GM12878 (cell line): ENCODE measurements around the gene LTK. TPM values are rescaled to one million over a fixed set of nuclear protein-coding genes. Genes with fewer than 3 reads are reported as not detected.

Experiments
- ATAC-seq: fragments of 200-7000 bp; cut with Tn5 transposase; 3 replicates; pipeline ENCODE4 v1.9.1; 2020; ENCODE audit warnings: mild to moderate bottlenecking, moderate library complexity
- BruUV-seq: library from RNA; stranded (reverse); fragments of 400-500 nt; replicated peaks from 2 replicates; lab custom pipeline; 2021; lab: Mats Ljungman, UMichigan
- CTCF ChIA-PET: fragments of 300-600 bp; sonication (Branson Sonifier 250); formaldehyde crosslinking; extraction: SDS; loops from one replicate; lab custom pipeline; 2021; ENCODE audit warnings: inconsistent platforms; lab: Yijun Ruan, JAX
- POLR2A ChIA-PET: fragments of 350-600 bp; formaldehyde crosslinking; extraction: SDS; loops from one replicate; lab custom pipeline; 2021; ENCODE audit warnings: inconsistent platforms; lab: Charles Lee
- RAD21 ChIA-PET: fragments of 300-600 bp; sonication (Branson Sonifier 250); formaldehyde crosslinking; loops from one replicate; lab custom pipeline; 2023; ENCODE audit warnings: antibody characterized with exemption; ENCODE audit not compliant: unreplicated experiment; lab: Charles Lee
- SMC1A ChIA-PET: fragments of 300-600 bp; sonication (Branson Sonifier 250); formaldehyde crosslinking; loops from one replicate; lab custom pipeline; 2023; ENCODE audit not compliant: unreplicated experiment, uncharacterized antibody; lab: Charles Lee
- DNase-seq: peaks from one replicate; pipeline ENCODE4 v3.0.0-alpha.2; 2011; ENCODE audit warnings: low read depth, low spot score
- FAIRE-seq: peaks from 3 replicates; lab custom pipeline; 2011; peaks lifted over from hg19 to GRCh38; lab: Jason Lieb, UNC
- H2AFZ ChIP-seq: 2 replicates; pipeline ENCODE4 v1.6.0; 2011; ENCODE audit warnings: low read depth, low read length, control low read depth; ENCODE audit not compliant: control insufficient read depth
- H3K27ac ChIP-seq: 2 replicates; pipeline ENCODE4 v1.5.1; 2011; ENCODE audit warnings: control low read depth; ENCODE audit not compliant: control insufficient read depth, insufficient read depth
- H3K27me3 ChIP-seq, 2 experiments: replicated peaks in 1 of 2; 2 replicates each; pipeline versions ENCODE4 v1.6.0 to v1.6.1; 2011; ENCODE audit warnings: low read length in 1 of 2; ENCODE audit not compliant: control insufficient read depth in 2 of 2, insufficient read depth in 2 of 2
- H3K36me3 ChIP-seq, 2 experiments: 2 replicates each; pipeline ENCODE4 v1.5.1; 2011; ENCODE audit warnings: low read length in 1 of 2; ENCODE audit not compliant: control insufficient read depth in 2 of 2, insufficient read depth in 2 of 2
- H3K4me1 ChIP-seq: 2 replicates; pipeline ENCODE4 v1.6.1; 2011; ENCODE audit warnings: mild to moderate bottlenecking, low read length, moderate library complexity, mixed read lengths; ENCODE audit not compliant: control insufficient read depth, insufficient read depth
- H3K4me2 ChIP-seq: 2 replicates; pipeline ENCODE4 v1.6.0; 2011; ENCODE audit warnings: control low read depth; ENCODE audit not compliant: control insufficient read depth, insufficient read depth
- H3K4me3 ChIP-seq: fragments of 200-600 bp; sonication (generic); 2 replicates; pipeline ENCODE4 v1.5.1; 2016
- H3K79me2 ChIP-seq: 2 replicates; pipeline ENCODE4 v1.6.0; 2011; ENCODE audit warnings: low read length; ENCODE audit not compliant: control insufficient read depth, insufficient read depth
- H3K9ac ChIP-seq: 2 replicates; pipeline ENCODE4 v1.8.0; 2011; ENCODE audit warnings: low read length, control low read depth, mixed read lengths; ENCODE audit not compliant: control insufficient read depth, insufficient read depth
- H3K9me3 ChIP-seq: replicated peaks from 3 replicates; pipeline ENCODE4 v1.5.1; 2011; ENCODE audit warnings: mild to moderate bottlenecking, low read length; ENCODE audit not compliant: control insufficient read depth, insufficient read depth
- H4K20me1 ChIP-seq: 2 replicates; pipeline ENCODE4 v1.6.0; 2011; ENCODE audit not compliant: control insufficient read depth, insufficient read depth
- EGR1 ChIP-seq, 2 experiments: IDR thresholded peaks; 1 replicate in 1 of 2; 2 replicates in 1 of 2; pipeline ENCODE4 v1.6.1; 2011 to 2012; ENCODE audit warnings: low read depth in 2 of 2, low read length in 2 of 2, borderline replicate concordance in 1 of 2, mild to moderate bottlenecking in 1 of 2, moderate library complexity in 1 of 2
- FOS ChIP-seq: IDR thresholded peaks from 3 replicates; pipeline ENCODE4 v1.6.1; 2011; ENCODE audit warnings: borderline replicate concordance; ENCODE audit not compliant: insufficient read length; ENCODE audit errors: extremely low read depth
- HCFC1 ChIP-seq: fragments of 150-350 bp; IDR thresholded peaks from 2 replicates; pipeline ENCODE4 v1.6.1; 2014; ENCODE audit warnings: low read length
- JUNB ChIP-seq: IDR thresholded peaks from 2 replicates; pipeline ENCODE4 v1.6.1; 2016; ENCODE audit warnings: antibody characterized with exemption, mild to moderate bottlenecking
- KDM1A ChIP-seq: fragments of 200-600 bp; sonication (generic); IDR thresholded peaks from 2 replicates; pipeline ENCODE4 v1.6.1; 2016; ENCODE audit warnings: borderline replicate concordance
- MYB ChIP-seq: fragments of 150-350 bp; IDR thresholded peaks from 2 replicates; pipeline ENCODE4 v1.6.1; 2014; ENCODE audit warnings: mild to moderate bottlenecking, low read depth, low read length, borderline replicate concordance
- NR2C2 ChIP-seq: IDR thresholded peaks from 2 replicates; pipeline ENCODE4 v1.6.1; 2011; ENCODE audit warnings: borderline replicate concordance, low read depth; ENCODE audit not compliant: control insufficient read depth, insufficient read length
- PBX3 ChIP-seq: IDR thresholded peaks from 2 replicates; pipeline ENCODE4 v1.6.1; 2011; ENCODE audit warnings: mild to moderate bottlenecking, low read depth, low read length, moderate library complexity; ENCODE audit not compliant: insufficient replicate concordance
- REST ChIP-seq: IDR thresholded peaks from 2 replicates; pipeline ENCODE4 v1.6.1; 2012; ENCODE audit warnings: mild to moderate bottlenecking, low read depth, low read length
- ZNF274 ChIP-seq: IDR thresholded peaks from one replicate; pipeline ENCODE4 v1.8.0; 2011; ENCODE audit not compliant: insufficient read length, insufficient read depth
- WGBS: methylation state at CpG from one replicate; pipeline ENCODE4 v1.1.6; 2016; ENCODE audit warnings: low lambda C conversion rate; ENCODE audit not compliant: insufficient replicate concordance, insufficient coverage; ENCODE audit errors: missing lambda C conversion rate; 5-methylcytosine and 5-hydroxymethylcytosine counted together
- in situ Hi-C: fragments of 300-500 bp; cut with MboI; formaldehyde crosslinking; loops from 9 replicates; pipeline ENCODE4 v1.14.3; 2018; ENCODE audit warnings: mixed read lengths
- intact Hi-C: fragments of 100-400 bp; cut with micrococcal nuclease; formaldehyde crosslinking; loops from one replicate; pipeline ENCODE4 v1.14.2; 2022; ENCODE audit not compliant: unreplicated experiment
- polyA plus RNA-seq, 11 experiments: library from polyadenylated mRNA; depleted of rRNA in 4 of 11; unstranded in 6 of 11; stranded (reverse) in 5 of 11; fragments of >200 nt; fragmentation: Nextera tagmentation in 4 of 11; fragmentation: Illumina TruSeq in 1 of 11; extraction: Ambion mirVana in 4 of 11; extraction: Trizol in 1 of 11; gene quantifications; 1 replicate in 1 of 11; 2 replicates in 10 of 11; pipeline versions ENCODE4 v1.2.1 to v1.2.3, GENCODE V29; 2011 to 2016; ENCODE audit warnings: inconsistent platforms in 2 of 11, missing spikeins in 2 of 11, low read depth in 1 of 11
- total RNA-seq, 4 experiments: library from RNA; depleted of rRNA in 3 of 4; stranded (reverse); fragments of >200 nt in 3 of 4; fragmentation: Illumina TruSeq in 1 of 4; extraction: Trizol in 1 of 4; gene quantifications; 2 replicates each; pipeline versions ENCODE4 v1.2.1 to v1.2.3, GENCODE V29; 2013 to 2021
- TF ChIP-seq, protein P1 (sequence below): fragments of 150-350 bp; IDR thresholded peaks from 2 replicates; pipeline ENCODE4 v1.6.1; 2014; ENCODE audit warnings: mild to moderate bottlenecking, low read depth, low read length
- TF ChIP-seq, protein P2 (sequence below): IDR thresholded peaks from 2 replicates; pipeline ENCODE4 v1.6.1; 2012; ENCODE audit warnings: low read length, inconsistent platforms

The LTK gene
- total and polyA plus RNA-seq, 10 of the 15 experiments (the other 5 are each of a cell fraction or from before 2014, with no cell fraction given) = 0.07 to 0.80 (median 0.20) TPM; not detected in 1

GRCh38 chr15:41553731-41554130, 40.1 kb upstream of the LTK start:
- WGBS = 91% methylated on average over 1 of the region's 1 CpG
- Histone ChIP-seq H3K27ac (no peak overlapping the region), H3K9me3 (no peaks in the 10 kb centered on the region), H3K4me2 (no peak overlapping the region), H3K9ac (no peak overlapping the region), H3K27me3 (no peaks in the 10 kb centered on the region), H3K4me3 (no peak overlapping the region), H3K4me1 (peaks cover 8% of the 10 kb centered on the region), H2AFZ (no peak overlapping the region), H3K36me3 (no peaks in the 10 kb centered on the region), H3K79me2 (no peaks in the 10 kb centered on the region), H4K20me1 (no peaks in the 10 kb centered on the region)
- ChIA-PET RAD21 (no interaction called here), SMC1A (no interaction called here), POLR2A (no interaction called here), CTCF (no interaction called here)
- TF ChIP-seq HCFC1 (no peak), NR2C2 (no peak), PBX3 (no peak), EGR1 (IDR thresholded peaks at IDR 0.05; ENCODE audit: borderline replicate concordance in 1 of 2, low read depth in 2 of 2, low read length in 2 of 2) (no peak), ZNF274 (no peak), JUNB (no peak), FOS (no peak), KDM1A (no peak), REST (no peak), MYB (no peak)
- TF ChIP-seq, protein P1, sequence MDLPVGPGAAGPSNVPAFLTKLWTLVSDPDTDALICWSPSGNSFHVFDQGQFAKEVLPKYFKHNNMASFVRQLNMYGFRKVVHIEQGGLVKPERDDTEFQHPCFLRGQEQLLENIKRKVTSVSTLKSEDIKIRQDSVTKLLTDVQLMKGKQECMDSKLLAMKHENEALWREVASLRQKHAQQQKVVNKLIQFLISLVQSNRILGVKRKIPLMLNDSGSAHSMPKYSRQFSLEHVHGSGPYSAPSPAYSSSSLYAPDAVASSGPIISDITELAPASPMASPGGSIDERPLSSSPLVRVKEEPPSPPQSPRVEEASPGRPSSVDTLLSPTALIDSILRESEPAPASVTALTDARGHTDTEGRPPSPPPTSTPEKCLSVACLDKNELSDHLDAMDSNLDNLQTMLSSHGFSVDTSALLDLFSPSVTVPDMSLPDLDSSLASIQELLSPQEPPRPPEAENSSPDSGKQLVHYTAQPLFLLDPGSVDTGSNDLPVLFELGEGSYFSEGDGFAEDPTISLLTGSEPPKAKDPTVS = no peak
- TF ChIP-seq, protein P2, sequence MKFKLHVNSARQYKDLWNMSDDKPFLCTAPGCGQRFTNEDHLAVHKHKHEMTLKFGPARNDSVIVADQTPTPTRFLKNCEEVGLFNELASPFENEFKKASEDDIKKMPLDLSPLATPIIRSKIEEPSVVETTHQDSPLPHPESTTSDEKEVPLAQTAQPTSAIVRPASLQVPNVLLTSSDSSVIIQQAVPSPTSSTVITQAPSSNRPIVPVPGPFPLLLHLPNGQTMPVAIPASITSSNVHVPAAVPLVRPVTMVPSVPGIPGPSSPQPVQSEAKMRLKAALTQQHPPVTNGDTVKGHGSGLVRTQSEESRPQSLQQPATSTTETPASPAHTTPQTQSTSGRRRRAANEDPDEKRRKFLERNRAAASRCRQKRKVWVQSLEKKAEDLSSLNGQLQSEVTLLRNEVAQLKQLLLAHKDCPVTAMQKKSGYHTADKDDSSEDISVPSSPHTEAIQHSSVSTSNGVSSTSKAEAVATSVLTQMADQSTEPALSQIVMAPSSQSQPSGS = no peak
- in situ Hi-C loops = no loop called here
- DNase-seq (no peak), FAIRE-seq (no peak), ATAC-seq (no peak)
- intact Hi-C loops = no loop called here
- no TSS peak for BruUV-seq
